HG02571 (cell line): Measurements from ENCODE around the gene ATP12A.

ENCODE experiments used
- ATAC-seq: cut with Tn5 transposase; IDR thresholded peaks from one replicate; pipeline ENCODE4 v1.9.1; 2021; ENCODE audit warnings: mild to moderate bottlenecking, moderate library complexity; ENCODE audit not compliant: unreplicated experiment

The ATP12A gene

GRCh38 chr13:24684600-24684998 lies 4.4 kb downstream of the ATP12A start:
- no peak for ATAC-seq

GRCh38 chr13:24685314-24685713 lies 5.1 kb downstream of the ATP12A start:
- ATAC-seq: no peak

- no peak for ATAC-seq
Observed at GRCh38 chr13:24687611-24688010, 7.4 kb downstream of the ATP12A start.

- ATAC-seq: no peak
Observed at GRCh38 chr13:24688111-24688510, 7.9 kb downstream of the ATP12A start.

- no peak for ATAC-seq
Observed at GRCh38 chr13:24688950-24689349, 8.7 kb downstream of the ATP12A start.

GRCh38 chr13:24691381-24691780 lies 11.2 kb downstream of the ATP12A start:
- no peak for ATAC-seq

- ATAC-seq: no peak
Observed at GRCh38 chr13:24692561-24692960, 12.4 kb downstream of the ATP12A start.

- ATAC-seq: peak; percentile 62
Observed at GRCh38 chr13:24693862-24694471, 13.8 kb downstream of the ATP12A start.

- no peak for ATAC-seq
Observed at GRCh38 chr13:24694907-24695306, 14.7 kb downstream of the ATP12A start.

- ATAC-seq: no peak
Observed at GRCh38 chr13:24698686-24699085, 18.5 kb downstream of the ATP12A start.

GRCh38 chr13:24699541-24699940 lies 19.3 kb downstream of the ATP12A start:
- ATAC-seq: no peak

GRCh38 chr13:24700539-24700938 lies 20.3 kb downstream of the ATP12A start:
- ATAC-seq: no peak

GRCh38 chr13:24706886-24707585 lies 26.8 kb downstream of the ATP12A start:
- ATAC-seq: no peak

GRCh38 chr13:24709186-24709913 lies 29.1 kb downstream of the ATP12A start:
- ATAC-seq: no peak

- no peak for ATAC-seq
Observed at GRCh38 chr13:24713022-24713421, 32.8 kb downstream of the ATP12A start.

GRCh38 chr13:24716011-24716410 lies 35.8 kb downstream of the ATP12A start:
- no peak for ATAC-seq

- ATAC-seq: no peak
Observed at GRCh38 chr13:24716446-24716845, 36.2 kb downstream of the ATP12A start.

- no peak for ATAC-seq
Observed at GRCh38 chr13:24717217-24717616, 37.0 kb downstream of the ATP12A start.

GRCh38 chr13:24718192-24718965 lies 38.2 kb downstream of the ATP12A start:
- no peak for ATAC-seq

- no peak for ATAC-seq
Observed at GRCh38 chr13:24719139-24719538, 38.9 kb downstream of the ATP12A start.

GRCh38 chr13:24723206-24723605 lies 43.0 kb downstream of the ATP12A start:
- no peak for ATAC-seq
